Loucy (cell line): ENCODE data around the gene ADAMTS12.

ENCODE experiments used
- CTCF ChIP-seq: fragments of 200-600 bp; sonication (generic); conservative IDR thresholded peaks from 2 replicates; pipeline ENCODE4 v1.5.1; 2014; ENCODE audit warnings: mild to moderate bottlenecking, antibody characterized with exemption, low read length
- EZH2phosphoT487 ChIP-seq: fragments of 200-600 bp; IDR thresholded peaks from 2 replicates; pipeline ENCODE4 v1.6.1; 2018; ENCODE audit warnings: antibody characterized with exemption, mild to moderate bottlenecking, moderate library complexity, borderline replicate concordance

GRCh38 chr5:33848554-33848953 lies 43.2 kb downstream of the ADAMTS12 start:
- no peak for TF ChIP-seq EZH2phosphoT487
- TF ChIP-seq CTCF, result no peak
